ENCODE data around the gene G6PD. TPM values are rescaled to one million over a fixed set of nuclear protein-coding genes. Genes with fewer than 3 reads are reported as not detected.
"Not testable (repeated sequence)": the region's sequence is repeated elsewhere in the genome, so short reads cannot be mapped to it uniquely, and the experiment has no call there.

The G6PD gene
- total RNA-seq, 1 donor from 2014 or later: 55.8 TPM

DNA sequence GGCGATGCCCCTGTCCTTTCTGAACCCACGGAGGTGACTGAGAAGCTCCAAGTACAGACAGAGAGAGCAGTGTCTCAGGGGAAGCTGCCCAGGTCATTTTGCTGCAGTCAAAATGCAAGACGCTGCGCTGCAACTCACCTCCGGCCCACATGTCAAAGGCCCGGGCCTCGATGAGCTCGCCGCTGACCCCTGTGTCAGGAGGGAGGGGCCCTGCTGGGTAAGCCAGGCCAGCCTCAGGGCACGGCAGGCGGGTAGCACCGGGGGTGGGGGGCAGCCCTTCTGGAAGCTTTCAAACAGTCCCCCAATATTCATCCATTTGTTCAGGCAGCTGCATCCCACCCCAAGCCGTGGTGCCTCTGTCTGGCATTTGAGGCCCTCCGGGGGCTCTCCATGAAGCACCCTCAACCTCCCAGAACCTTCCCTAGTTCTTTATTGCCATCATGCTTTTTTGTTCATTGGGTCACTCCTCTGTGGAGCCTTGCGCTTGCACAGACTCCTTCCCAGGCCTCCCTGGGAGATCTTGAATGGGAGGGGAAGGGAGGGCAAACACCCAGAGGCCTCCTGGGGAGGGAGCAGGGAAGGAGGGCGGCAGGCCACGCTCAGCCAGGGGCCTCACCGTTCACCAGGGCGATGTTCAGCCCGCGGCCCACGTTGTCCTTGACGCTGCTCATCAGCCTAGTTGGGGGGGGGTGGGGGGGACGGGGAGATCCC is 38.8 kb downstream of the G6PD start:
- no peaks in the 10 kb centered on the region for H3K4me1 Mint-ChIP-seq
- H3K9me3 Mint-ChIP-seq: peaks cover 18% of the 10 kb centered on the region
- no peak overlapping the region for H3K4me3 Mint-ChIP-seq
- no peaks in the 10 kb centered on the region for H3K27me3 Mint-ChIP-seq (ENCODE audit: low read depth)
- H3K36me3 Mint-ChIP-seq: peaks cover 20% of the 10 kb centered on the region
- no peak for DNase-seq (ENCODE audit: low spot score in 2 of 2, unreplicated experiment in 2 of 2)
- no peak overlapping the region for H3K27ac Mint-ChIP-seq
- no peak for TF ChIP-seq CTCF (IDR thresholded peaks at IDR 0.05; ENCODE audit: unreplicated experiment)

DNA sequence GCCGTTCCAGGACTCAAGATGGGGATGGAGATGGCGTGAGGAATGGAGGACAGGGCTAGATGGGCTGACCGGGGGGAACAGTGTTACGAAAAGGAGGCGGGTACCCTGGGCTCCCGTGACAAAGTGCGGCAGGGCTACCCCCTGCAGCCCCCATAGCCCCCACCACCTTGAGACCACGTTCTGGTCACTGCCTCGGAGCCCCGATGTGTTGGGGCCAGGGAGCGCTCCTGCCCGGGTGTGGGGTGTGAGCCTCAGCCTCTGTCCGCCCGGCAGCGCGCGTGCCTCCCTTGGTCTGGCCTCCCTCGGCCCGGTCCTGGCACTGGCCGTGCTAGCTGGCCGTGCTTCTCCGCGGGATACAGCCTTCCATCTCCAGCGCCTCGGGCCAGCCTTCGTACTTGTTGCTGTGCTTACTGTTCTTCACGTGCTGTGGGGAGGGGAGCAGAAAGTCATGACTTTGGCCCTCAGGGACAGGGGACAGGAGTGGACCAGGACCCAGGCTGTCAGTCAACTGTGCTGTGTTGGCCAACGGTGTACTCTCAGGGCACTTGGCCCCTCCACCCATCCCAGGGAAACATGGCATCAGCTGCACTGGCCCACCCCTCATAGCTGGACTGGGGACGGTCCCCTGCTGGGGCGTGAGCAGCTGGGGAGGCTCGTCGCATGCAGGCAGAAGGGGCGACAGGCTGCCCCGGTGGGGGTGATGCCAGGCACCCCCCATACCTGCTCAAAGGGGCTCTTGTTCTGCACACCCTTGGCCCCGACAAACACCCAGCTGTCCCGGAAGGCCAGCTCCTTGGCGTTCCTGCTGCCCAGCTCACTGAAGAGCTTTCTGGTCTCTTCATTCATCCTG is 39.9 kb downstream of the G6PD start:
- no peak overlapping the region for H3K27ac Mint-ChIP-seq
- no peak for DNase-seq (ENCODE audit: low spot score in 2 of 2, unreplicated experiment in 2 of 2)
- peaks cover 18% of the 10 kb centered on the region for H3K9me3 Mint-ChIP-seq
- H3K4me3 Mint-ChIP-seq: no peak overlapping the region
- H3K36me3 Mint-ChIP-seq: peaks cover 20% of the 10 kb centered on the region
- TF ChIP-seq CTCF (IDR thresholded peaks at IDR 0.05; ENCODE audit: unreplicated experiment): no peak
- no peaks in the 10 kb centered on the region for H3K4me1 Mint-ChIP-seq
- H3K27me3 Mint-ChIP-seq (ENCODE audit: low read depth): no peaks in the 10 kb centered on the region

GRCh38 chrX:154505734-154506133 is 40.9 kb downstream of the G6PD start:
- Mint-ChIP-seq H3K9me3 (peaks cover 18% of the 10 kb centered on the region), H3K4me3 (no peak overlapping the region), H3K4me1 (no peaks in the 10 kb centered on the region), H3K27me3 (ENCODE audit: low read depth) (no peaks in the 10 kb centered on the region), H3K36me3 (peaks cover 18% of the 10 kb centered on the region), H3K27ac (no peak overlapping the region)
- DNase-seq (ENCODE audit: low spot score in 2 of 2, unreplicated experiment in 2 of 2): no peak
- no peak for TF ChIP-seq CTCF (IDR thresholded peaks at IDR 0.05; ENCODE audit: unreplicated experiment)

GRCh38 chrX:154502989-154503388 is 43.7 kb downstream of the G6PD start:
- Mint-ChIP-seq H3K27me3 (ENCODE audit: low read depth) (no peaks in the 10 kb centered on the region), H3K4me1 (no peaks in the 10 kb centered on the region), H3K9me3 (peaks cover 8% of the 10 kb centered on the region), H3K4me3 (no peak overlapping the region), H3K27ac (no peak overlapping the region), H3K36me3 (peaks cover 3% of the 10 kb centered on the region)
- TF ChIP-seq CTCF (IDR thresholded peaks at IDR 0.05; ENCODE audit: unreplicated experiment): no peak
- DNase-seq (ENCODE audit: low spot score in 2 of 2, unreplicated experiment in 2 of 2): no peak

DNA sequence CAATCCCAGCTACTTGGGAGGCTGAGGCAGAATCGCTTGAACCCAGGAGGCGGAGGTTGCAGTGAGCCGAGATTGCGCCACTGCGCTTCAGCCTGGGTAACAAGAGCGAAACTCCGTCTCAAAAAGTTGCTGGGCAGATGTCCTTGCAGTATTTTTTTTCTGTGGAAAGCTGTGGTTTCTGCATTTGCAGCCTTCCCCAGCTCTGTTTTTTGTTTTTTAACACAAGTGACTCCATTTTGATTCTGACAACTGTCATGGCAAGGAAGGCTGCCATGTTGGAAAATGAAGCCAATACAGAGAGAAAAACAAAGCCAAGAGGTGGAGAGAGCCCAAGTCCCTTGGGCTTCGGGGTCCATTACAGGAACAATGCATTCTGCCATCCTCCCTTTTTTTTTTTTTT is 44.5 kb downstream of the G6PD start:
- H3K27ac Mint-ChIP-seq: no peak overlapping the region
- H3K27me3 Mint-ChIP-seq (ENCODE audit: low read depth): no peaks in the 10 kb centered on the region
- DNase-seq (ENCODE audit: low spot score in 2 of 2, unreplicated experiment in 2 of 2): no peak
- TF ChIP-seq CTCF (IDR thresholded peaks at IDR 0.05; ENCODE audit: unreplicated experiment): no peak
- H3K4me3 Mint-ChIP-seq: no peak overlapping the region
- H3K9me3 Mint-ChIP-seq: peaks cover 8% of the 10 kb centered on the region
- H3K36me3 Mint-ChIP-seq: peaks cover 3% of the 10 kb centered on the region
- no peaks in the 10 kb centered on the region for H3K4me1 Mint-ChIP-seq

DNA sequence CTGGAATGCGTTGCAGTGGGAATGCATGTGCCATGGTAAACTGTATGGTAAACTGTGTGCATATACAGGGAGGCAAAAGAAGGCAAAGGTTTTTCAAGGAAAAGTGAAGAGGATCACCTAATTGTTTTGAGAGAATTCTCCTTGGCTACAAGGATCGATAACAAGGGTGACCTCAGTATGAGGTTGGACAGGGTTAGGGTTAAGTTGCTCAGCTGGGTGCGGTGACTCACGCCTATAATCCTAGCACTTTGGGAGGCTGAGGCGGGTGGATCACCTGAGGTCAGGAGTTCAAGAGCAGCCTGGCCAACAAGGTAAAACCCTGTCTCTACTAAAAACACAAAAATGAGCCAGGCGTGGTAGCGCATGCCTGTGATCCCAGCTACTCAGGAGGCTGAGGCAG is 45.2 kb downstream of the G6PD start:
- not testable (repeated sequence) for H3K4me1 Mint-ChIP-seq; H3K27ac Mint-ChIP-seq; DNase-seq (ENCODE audit: low spot score in 2 of 2, unreplicated experiment in 2 of 2); H3K9me3 Mint-ChIP-seq; H3K27me3 Mint-ChIP-seq (ENCODE audit: low read depth); H3K4me3 Mint-ChIP-seq; H3K36me3 Mint-ChIP-seq

- H3K4me3 Mint-ChIP-seq; H3K27ac Mint-ChIP-seq; H3K27me3 Mint-ChIP-seq (ENCODE audit: low read depth); DNase-seq (ENCODE audit: low spot score in 2 of 2, unreplicated experiment in 2 of 2); H3K4me1 Mint-ChIP-seq; H3K9me3 Mint-ChIP-seq; H3K36me3 Mint-ChIP-seq: not testable (repeated sequence)
Observed at GRCh38 chrX:154496591-154497137, 50.0 kb downstream of the G6PD start.

Data from mesothelial cell of epicardium (in vitro differentiated cells).